ENCODE data around the gene PCA3. TPM values are rescaled to one million over a fixed set of nuclear protein-coding genes. Genes with fewer than 3 reads are reported as not detected.
"Not testable (repeated sequence)": the region's sequence is repeated elsewhere in the genome, so short reads cannot be mapped to it uniquely, and the experiment has no call there.

The PCA3 gene
- not detected in 2 replicates for total RNA-seq (2014; rRNA removed; shearing (Covaris generic))

DNA sequence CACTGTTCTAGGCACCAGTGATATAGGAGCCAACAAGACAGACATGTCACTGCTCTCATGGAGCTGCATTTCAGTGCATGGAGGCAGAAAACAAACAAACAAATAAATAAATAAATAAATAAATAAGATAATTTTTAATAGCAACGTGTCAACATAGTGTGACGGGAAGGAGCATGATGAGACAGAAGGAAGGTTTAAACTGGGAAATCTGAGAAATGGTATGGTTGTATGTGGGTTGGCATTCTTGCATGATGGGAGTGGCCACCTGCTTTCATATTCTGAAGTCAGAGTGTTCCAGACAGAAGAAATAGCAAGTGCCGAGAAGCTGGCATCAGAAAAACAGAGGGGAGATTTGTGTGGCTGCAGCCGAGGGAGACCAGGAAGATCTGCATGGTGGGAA lies at the start of gene PCA3:
TSS of gene PCA3 (plus strand) at position 301 of the 400 bp plus-strand sequence.
- DNase-seq (ENCODE audit: low read depth) = no peak

DNA sequence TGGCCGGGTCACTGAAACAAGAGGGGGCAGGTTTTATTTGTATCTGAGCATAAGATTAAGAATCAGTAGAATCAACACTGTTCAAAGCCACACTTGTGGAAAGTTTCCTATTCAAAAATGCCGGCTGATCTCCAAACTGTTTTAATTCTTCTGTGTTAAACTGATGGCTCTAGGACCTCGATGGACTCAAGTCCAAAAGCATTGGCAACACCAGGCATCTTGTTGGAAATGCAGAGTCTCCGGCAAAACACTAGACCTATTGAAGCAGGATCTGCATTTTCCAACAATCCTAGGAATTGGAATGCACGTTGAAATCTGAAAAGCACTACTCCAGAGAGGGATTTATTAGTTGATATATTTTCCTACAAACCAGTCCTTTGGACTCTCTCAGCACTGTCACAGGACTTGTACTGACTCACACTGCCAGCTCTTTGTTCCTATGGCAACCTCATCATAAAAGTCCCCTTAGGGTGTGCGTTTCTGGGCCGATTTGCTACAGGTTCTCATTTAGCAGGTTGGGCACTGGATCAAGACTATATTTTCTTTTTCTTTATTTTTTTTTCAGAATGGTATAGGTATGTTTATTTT lies 48.1 kb upstream of the PCA3 start:
- DNase-seq (ENCODE audit: low read depth) = peak; percentile 16

DNA sequence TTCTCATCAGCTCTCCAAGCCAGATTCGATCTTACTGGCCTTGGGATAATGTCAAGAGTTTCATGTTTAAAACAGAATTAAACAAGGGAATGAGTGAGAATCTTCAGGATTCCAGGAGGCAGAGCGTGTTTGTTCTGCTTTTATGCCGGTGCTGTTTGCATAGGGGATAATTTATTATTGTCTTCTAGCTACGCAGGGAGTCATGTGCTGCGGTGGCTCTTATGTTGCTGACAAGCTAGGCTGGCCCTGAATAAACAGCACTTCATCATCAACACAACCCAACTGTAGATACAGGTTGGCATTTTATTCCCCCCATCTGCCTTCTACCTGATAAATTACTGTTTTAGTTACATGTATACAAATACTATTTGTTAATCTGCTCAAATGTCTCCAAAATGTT lies 47.1 kb upstream of the PCA3 start:
- no peak for DNase-seq (ENCODE audit: low read depth)

DNA sequence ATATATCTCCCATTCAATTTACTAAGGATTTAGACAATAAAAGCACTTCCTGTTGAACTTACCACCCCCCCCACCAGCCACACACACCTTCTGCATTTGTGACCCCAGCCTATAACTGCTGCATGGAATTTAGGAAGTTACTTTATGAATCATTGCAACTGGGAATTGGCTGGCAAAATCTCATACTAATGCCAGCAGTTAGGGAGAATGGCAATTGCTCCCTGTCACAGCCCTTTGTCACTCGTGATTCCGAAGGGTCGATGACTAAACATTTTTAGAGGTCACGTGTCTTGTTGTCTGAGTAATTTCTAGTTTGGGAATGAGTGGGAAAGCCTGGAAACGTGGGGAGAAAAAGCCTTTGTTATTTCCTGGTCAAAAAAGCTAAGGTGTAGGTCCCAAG lies 46.6 kb upstream of the PCA3 start:
- peak; percentile 11 for DNase-seq (ENCODE audit: low read depth)

DNA sequence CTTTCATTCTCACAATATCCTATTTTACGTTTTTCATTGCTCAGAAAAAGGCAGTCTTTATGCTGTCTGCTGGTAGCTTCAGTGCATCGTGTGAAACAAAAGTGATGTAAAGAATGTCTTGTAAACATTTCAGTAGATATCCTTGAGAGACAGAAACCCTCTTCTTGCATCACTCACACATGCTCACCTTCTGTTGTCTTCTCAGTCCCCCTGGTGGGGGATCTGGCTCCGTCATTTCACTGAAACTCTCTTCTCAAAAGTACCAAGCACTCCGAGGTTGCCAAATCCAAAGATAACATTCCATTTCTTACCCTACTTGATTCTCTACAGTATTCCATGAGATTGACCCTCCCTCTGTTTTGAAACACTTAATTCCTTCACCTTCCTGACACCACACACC lies 46.1 kb upstream of the PCA3 start:
- DNase-seq (ENCODE audit: low read depth) = no peak

DNA sequence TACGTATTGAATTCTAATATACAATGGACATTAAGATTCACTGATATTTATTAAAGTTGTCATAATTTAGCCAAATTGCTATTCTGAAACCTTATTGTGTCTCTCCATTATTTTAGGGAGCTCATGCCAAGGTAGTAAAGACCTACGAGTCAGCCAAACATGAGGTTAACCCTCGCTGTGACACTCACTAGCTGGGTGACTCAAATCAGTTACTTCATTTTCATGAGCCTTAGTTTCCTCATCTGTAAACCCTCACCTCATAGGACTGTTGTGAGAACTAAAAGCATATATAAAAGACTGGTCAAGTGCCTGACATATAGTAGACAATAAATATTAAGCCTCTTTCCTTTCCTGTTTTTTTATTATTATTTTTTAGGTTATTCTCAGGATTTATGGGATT lies 44.0 kb upstream of the PCA3 start:
- no peak for DNase-seq (ENCODE audit: low read depth)

DNA sequence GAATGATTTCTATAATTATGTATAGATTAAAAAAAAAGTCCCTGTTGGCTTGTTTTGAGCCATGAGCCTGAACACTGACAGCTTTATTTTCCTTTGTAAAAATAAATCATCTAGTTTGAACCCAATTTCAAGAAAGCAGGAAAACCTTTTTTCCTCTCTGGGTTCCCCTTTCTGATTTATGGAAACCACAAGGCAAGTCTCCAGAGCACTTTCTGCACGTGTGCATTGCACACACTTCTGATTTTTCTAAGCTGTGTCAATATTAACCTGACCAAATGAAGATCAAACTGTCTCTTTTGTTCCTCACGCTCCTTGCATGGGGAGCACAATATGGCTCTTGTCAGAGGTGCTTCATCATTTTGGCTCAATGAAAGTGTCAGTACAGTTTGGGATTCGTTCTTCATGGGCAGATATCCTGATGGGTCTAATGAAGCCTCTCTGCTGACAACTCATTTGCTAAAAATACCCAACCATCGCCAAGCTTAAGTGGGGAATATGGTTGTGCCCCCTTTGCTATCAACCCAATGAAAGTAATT lies 39.2 kb upstream of the PCA3 start:
- no peak for DNase-seq (ENCODE audit: low read depth)

DNA sequence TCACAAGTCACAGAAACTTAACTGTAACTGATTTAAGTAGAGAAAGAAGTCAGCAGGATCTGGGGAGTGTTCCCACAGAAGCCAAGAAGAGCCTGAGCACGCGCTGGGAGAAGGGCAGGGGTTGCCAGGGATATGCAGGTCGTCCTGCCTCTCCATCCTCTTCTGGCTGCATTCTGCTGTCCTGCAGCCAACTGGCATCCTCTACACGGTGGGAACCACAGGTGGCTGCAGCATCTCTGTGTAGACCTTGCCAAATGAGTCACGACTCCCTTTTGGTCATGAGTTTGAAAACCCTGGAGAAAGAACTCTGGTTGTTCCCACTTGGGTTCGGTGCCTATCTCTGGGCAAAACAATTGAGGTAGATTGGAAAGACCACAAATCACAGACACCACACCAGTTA lies 38.4 kb upstream of the PCA3 start:
- no peak for DNase-seq (ENCODE audit: low read depth)

DNA sequence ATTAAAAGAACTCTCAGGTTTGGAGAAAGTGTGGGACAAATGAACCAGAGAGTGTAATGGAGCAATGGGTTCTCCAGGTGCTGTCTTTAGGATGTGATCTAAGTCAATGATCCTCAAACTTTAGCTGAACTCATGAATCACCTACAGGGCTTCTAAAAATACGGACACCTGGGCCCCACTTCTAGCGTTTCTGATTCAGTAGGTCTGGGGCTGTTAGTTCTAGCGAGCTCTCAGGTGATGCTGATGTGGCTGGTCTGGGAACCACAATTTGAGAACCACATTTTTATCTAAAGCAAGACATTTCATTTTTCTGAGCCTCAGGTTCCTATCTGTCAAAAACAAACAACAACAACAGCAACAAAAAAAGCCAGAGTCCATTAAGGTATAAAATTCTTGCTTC lies 35.1 kb upstream of the PCA3 start:
- no peak for DNase-seq (ENCODE audit: low read depth)

DNA sequence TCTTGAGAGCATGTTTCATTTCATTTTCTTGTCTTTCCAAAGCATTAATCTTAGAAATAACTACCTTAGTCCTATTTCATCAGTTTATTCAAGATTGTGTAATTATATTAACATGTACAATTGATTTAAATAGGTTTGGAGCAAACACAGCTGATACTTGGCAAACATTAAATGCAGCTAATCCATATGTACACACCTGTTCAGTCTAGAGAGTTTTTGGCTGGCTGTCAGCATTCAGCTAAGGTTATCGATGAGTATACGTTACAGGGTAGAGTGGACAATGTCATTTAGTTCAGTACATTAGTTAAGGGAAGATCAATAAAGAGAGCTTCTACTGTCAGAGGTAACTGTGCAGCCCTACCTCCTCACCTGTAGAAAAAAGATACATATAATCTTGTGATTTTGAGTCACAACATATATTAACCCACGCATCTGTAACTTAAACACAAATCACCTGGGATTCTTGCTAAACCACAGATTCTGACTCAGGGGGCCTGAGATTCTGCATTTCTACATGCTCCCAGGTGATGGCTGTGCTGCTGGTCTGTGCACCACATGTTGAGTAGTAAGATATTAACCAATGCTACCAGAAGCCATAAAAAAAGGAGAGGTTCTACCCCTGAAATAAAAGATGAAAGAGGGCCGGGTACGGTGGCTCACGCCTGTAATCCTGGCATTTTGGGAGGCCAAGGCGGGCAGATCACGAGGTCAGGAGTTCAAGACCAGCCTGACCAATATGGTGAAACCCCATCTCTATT lies 34.1 kb upstream of the PCA3 start:
- no peak for DNase-seq (ENCODE audit: low read depth)

DNA sequence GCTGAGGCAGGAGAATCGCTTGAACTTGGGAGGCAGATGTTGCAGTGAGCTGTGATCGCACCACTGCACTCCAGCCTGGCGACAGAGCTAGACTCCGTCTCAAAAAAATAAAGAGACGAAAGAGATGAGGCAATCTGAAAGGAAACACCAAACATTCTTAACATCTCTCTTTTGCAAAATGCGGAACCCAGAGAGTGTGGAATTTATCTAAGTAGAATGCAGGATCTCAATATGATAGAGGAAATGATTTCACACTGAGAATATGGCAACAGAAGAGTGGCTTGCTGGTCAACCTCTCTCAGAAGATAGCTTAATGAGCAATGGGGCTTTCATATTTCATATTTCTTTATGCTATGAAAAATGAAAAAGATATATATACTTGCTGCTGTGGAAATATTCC lies 33.4 kb upstream of the PCA3 start:
- DNase-seq (ENCODE audit: low read depth) = no peak

DNA sequence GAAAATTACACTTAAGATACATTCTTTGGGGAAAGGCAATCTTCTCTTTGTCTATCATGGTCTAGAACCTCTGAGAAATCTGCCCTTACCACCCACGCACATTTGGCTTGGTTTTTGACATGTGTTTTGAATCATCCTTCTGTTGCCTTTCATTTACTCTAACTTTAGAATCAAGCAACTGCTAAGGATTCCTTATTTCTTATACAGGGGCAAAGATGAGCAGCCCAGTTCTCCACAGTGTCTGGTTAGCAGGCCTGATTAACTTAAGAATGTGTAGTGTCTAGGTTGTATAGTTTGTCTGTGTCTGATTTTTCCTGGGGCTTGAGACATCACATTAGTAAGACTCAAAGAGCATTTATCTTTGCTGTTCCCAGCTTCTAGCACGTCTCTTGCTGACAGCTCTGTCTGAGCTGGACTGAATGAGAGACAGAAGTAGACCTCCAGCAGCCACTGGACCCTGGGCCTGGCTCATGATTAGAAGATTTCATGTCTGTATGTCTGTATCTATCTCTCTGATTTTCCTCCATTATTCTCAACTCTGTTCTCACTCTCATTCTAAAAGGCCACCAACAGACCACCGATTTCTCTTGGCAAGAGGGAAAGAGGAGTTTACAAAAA lies 31.8 kb upstream of the PCA3 start:
- DNase-seq (ENCODE audit: low read depth) = no peak

DNA sequence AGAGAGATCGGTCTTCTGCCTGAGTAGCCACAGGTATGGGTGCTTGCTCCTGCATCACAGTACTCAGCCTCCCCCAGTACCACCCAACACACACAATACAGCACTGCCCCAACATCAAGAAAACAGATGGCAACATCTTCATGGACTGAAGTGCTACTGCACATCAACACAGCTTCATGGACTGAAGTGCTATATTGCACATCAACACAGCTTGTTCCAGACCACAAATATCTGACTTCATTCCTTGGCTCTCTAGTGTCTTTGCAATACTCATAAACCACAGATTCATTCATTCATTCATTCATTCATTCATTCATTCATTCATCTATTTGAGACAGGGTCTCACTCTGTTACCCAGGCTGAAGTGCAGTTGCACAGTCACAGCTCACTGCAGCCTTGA lies 31.1 kb upstream of the PCA3 start:
- DNase-seq (ENCODE audit: low read depth) = no peak

DNA sequence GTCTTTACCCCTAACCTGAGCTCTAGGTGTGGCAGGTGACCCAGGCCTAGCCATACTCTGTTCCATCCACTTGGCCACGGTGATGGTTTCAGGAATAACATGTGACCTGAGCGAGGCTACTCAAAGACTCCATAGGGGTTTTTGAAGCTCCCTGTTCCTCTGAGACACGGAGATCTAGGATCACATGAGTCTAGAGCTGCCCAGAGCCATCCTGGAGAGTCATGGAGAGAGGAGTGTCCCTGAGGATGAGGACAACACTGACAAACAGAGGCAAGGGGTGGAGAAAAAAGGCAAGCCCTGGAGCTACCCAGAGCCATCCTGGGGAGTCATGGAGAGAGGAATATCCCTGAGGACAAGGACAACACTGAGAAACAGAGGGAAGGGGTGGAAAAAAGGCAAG lies 29.5 kb upstream of the PCA3 start:
- no peak for DNase-seq (ENCODE audit: low read depth)

DNA sequence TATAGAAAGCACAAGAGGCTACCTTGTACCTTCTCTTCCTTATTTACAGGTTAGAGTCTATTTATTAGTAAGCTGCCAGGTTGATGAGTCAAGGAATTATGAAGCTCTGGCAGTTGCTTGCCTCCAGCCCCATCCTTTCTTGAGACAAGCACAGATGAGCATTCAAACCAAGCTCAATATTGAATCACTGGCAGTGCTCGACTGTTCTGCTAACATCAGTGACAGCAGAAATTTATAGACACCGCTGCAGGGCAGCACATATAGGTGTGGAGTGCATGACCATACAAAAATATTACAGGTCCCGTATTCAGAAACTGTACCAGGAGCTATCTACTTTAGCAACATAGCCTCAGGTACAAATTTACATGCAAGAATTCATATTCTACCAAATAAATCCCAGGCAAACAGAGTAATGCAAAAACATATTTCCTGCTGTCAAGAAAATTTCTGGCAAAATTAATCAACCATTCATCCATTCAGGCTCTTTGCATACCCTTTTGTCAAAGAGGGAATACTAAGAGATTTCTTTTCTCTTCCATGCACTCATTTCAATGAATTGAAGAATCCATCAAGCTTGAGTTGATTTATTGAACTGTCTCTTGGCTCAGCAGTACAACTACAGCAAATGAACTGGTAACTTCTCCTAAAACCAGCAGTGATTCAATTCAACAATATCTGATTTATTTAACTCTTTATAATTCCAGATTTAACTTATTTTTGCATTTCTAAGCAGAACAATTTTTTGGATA lies 26.9 kb upstream of the PCA3 start:
- DNase-seq (ENCODE audit: low read depth) = no peak

DNA sequence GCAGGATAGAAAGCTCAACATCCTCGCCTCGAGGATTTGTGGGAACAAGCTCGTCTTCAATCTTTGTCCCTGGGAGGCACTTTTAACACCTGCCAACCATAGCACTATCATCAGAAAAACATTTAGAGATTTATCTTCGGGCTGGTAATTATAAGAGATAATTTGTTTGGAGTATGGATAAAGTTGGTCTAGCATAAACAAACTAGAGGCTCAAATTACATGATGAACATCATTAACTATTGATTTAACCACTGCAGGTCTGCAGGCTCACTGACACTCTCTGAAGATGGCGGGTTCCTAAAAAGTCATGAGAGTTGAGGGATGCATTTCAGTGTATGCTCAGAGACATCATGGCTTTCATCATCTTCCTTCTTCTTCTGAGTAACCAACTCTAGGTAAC lies 25.8 kb upstream of the PCA3 start:
- no peak for DNase-seq (ENCODE audit: low read depth)

DNA sequence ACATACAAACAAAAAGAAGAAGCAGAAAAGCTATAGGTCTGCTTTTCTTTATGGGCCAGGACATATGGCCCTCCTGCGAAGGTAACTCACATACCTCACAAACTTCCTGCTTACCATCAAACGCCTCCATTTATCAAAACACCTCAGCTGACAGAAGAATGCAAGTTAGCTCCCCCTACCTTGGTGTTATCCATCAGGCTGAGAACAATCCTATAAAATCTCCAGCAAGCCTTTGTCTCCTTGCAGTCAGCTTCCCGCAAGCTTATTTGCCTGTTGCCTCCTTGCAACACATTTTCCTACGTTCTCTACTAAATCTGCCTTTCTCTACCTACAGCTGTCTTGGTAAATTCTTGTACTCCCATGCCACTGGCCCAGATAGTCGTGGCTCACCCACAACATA lies 22.7 kb upstream of the PCA3 start:
- no peak for DNase-seq (ENCODE audit: low read depth)

DNA sequence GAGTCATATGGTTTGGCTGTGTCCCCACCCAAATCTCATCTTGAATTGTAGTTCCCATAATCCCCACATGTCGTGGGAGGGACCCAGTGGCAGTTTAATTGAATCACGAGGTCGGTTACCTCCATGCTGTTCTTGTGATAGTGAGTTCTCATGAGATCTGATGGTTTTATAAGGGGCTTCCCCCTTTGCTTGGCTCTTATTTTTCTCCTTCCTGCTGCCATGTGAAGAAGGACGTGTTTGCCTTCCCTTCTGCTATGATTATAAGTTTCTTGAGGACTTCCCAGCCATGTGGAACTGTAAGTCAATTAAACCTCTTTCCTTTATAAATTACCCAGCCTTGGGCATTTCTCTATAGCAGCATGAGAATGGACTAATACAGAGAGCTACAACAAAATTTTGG lies 21.3 kb upstream of the PCA3 start:
- not testable (repeated sequence) for DNase-seq (ENCODE audit: low read depth)

DNA sequence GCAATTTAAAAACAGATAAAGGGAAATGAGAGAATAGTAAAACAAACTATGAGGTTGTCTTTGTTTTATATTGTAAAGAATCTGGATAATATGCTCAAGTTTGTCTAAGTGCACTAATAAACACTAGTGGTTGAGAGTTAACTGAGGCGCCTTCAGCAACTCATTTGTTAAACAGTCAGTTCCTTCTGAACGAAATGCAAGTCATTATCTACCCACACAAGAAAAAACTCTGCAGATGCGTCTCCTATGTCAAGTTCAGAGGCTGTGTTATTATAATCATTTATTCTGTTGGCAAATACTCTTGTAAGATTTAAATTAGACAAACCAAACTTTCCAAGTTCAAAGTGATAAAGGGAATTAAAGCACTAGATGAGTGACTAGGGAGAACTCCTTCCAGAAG lies 20.3 kb upstream of the PCA3 start:
- DNase-seq (ENCODE audit: low read depth) = no peak

DNA sequence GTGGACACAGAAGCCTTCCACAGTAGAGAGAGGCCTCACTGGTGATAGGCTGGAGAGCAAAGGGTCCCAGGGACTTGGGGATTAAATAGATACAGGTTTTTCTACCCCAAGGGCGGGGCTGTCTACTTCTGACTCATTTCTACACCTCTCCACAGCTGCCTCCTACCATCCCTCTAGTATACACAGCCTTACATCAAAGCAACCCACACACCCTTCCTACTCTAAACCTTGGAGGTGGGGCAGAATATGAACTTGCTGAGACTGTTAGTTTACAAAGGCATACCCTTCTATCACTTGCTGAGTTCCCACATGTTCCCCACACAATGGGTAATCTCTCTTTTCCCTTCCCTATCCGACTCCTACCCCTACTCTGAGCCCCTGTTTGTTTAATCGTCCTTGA lies 19.9 kb upstream of the PCA3 start:
- no peak for DNase-seq (ENCODE audit: low read depth)

DNA sequence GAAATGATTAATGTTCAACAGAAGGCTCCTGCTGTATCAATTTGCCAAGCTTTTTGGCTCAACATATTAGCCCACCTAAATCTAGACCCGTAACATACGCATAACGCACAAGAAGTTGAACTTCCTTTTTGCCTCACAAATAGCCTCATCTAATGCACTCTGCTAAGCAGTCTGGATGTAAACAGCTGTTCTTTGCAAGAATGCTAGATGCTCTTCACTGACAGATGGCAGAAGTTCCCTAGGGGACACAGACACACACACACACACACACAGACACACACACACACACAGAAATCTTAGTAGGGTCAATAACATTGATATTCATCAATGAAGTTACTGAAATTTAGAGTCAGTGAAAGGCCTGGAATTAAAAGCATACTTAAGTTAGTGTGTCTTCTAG lies 13.2 kb upstream of the PCA3 start:
- DNase-seq (ENCODE audit: low read depth) = no peak

DNA sequence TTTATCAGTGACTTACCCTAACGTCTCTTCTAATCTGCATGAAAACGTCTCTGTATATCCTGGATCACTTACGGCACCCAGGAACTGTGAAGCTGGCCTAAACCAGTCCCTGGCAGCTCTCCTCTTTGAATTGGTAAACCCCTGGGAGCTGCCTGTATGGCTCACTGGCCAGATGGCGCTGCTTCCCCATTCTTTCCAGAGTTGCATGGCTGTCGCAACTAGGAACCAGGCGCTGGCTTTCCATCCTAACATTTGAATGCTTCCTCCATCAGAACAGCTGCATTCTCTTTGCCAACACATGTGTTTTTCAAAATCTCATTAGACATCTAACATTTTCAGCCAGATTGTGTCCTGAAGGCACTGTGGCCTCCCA lies 8.0 kb upstream of the PCA3 start:
- peak; percentile 44 for DNase-seq (ENCODE audit: low read depth)

Data from RPMI7951 (cell line).